Measurements from ENCODE around the gene ATP1B3.
"Not testable (repeated sequence)": the region's sequence is repeated elsewhere in the genome, so short reads cannot be mapped to it uniquely, and the experiment has no call there.

Gene ATP1B3

DNA sequence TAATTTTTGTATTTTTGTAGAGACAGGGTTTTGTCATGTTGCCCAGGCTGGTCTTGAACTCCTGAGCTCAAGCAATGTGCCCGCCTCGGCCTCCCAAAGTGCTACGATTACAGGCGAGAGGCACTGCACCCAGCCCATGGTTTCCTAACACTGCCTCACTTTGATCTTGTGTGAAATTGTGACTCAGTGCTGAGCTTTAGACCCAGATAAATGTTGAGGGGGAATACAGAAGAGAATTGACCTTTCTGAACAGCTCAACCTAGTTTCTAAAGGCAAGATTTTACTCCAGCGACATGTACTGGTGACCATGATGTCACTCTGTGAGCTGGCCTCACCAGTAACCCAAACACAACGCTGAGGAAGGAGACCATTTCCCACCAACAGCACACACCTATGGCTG lies 73.5 kb downstream of the ATP1B3 start:
- DNase-seq, result no peak

GRCh38 chr3:141950572-141951493 lies 74.4 kb downstream of the ATP1B3 start:
- DNase-seq, result no peak

DNA sequence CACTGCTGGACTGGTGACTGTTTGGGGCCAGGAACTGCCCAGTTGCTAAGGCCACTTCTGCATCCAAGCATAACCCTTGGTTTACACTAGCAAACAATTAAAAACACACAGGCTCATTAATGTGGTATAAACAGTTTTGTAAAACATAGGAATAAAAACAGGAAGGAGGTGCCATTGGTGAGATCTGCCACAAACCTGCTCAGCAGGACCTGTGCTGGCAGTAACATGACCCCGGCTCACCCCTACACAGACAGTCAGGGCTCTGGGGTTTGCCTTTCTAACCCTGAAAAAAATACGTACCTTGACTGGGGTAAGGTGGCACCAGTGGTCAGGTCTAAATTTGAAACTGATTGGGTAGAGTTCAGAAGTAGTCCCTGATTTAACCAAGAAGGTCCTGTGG lies 76.2 kb downstream of the ATP1B3 start:
- no peak for DNase-seq

- DNase-seq, result no peak
These were observed 78.7 kb downstream of the ATP1B3 start for GRCh38 chr3:141955175-141955574.

GRCh38 chr3:141959589-141960554 lies 83.4 kb downstream of the ATP1B3 start:
- DNase-seq, result no peak

DNA sequence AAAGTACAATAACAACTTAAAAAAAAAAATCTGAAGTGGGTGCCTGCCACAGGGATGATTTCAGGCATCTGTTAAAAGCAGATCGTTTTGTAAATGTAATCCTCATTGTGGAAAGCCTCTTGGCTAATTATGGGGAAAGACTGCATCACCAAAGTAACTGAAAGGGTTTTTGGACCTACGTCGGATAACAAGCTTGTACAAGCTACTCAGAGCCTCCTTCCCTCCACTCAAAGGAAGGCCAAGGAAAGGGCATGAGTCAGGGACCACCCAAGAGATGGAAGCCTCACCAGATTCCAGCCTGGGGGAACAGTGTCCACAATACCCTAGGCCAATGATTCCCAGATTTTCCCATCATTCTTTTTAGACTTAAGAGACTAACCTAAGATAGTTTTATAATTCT lies 84.3 kb downstream of the ATP1B3 start:
- DNase-seq, result no peak

- DNase-seq, result no peak
These were observed 86.9 kb downstream of the ATP1B3 start for GRCh38 chr3:141963301-141963700.

DNA sequence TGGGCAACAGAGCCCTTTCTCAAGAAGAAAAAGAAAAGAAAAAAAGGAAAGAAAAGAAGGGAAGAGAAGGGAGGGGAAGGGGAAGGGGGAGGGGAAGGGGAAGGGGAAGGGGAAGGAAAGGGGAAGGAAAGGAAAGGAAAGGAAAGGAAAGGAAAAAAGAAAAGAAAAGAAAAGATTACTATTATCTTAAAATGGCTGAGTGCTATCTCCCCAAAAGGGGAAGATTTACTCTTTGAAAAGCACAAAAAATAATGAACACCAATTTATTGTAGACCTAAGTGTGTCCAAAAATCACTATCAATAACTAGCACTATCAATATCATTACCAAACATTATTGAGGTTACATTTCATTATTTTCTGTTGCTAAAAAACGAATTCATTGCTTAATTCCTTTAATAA lies 89.0 kb downstream of the ATP1B3 start:
- DNase-seq, result no peak

- DNase-seq, result no peak
These were observed 93.3 kb downstream of the ATP1B3 start for GRCh38 chr3:141969711-141970110.

GRCh38 chr3:141971571-141971970 lies 95.1 kb downstream of the ATP1B3 start:
- DNase-seq, result no peak

GRCh38 chr3:141972399-141972798 lies 96.0 kb downstream of the ATP1B3 start:
- no peak for DNase-seq

GRCh38 chr3:141974777-141975176 lies 98.3 kb downstream of the ATP1B3 start:
- DNase-seq, result not testable (repeated sequence)
